WTC11 (cell line): ENCODE results near the gene SMAD6. TPM values are rescaled to one million over a fixed set of nuclear protein-coding genes. Genes with fewer than 3 reads are reported as not detected.

Experiments used
- ATAC-seq: fragments of 200-7000 bp; cut with Tn5 transposase; 2 replicates; pipeline ENCODE4 v1.10.0; 2021; ENCODE audit warnings: mild to moderate bottlenecking, moderate library complexity
- CTCF ChIA-PET: fragments of 300-600 bp; sonication (Branson Sonifier 250); formaldehyde crosslinking; loops from one replicate; lab custom pipeline; 2021; ENCODE audit warnings: antibody characterized with exemption; lab: Charles Lee
- POLR2A ChIA-PET: fragments of 350-600 bp; sonication (Branson Sonifier 250); formaldehyde crosslinking; loops from one replicate; lab custom pipeline; 2021; ENCODE audit warnings: antibody characterized with exemption; lab: Charles Lee
- DNase-seq: peaks from one replicate; pipeline ENCODE4 v3.0.0; 2021; ENCODE audit warnings: low spot score
- H3K27ac Mint-ChIP-seq: 2 replicates; pipeline ENCODE4 v1.8.0; 2021; ENCODE audit warnings: mixed read lengths
- H3K27me3 Mint-ChIP-seq: 2 replicates; pipeline ENCODE4 v1.8.0; 2021; ENCODE audit warnings: low read depth, mild to moderate bottlenecking, moderate library complexity, mixed read lengths
- H3K36me3 Mint-ChIP-seq: 2 replicates; pipeline ENCODE4 v1.8.0; 2021; ENCODE audit warnings: mixed read lengths
- H3K4me1 Mint-ChIP-seq: 2 replicates; pipeline ENCODE4 v1.8.0; 2022; ENCODE audit warnings: mixed read lengths
- H3K4me3 Mint-ChIP-seq: 2 replicates; pipeline ENCODE4 v1.8.0; 2021; ENCODE audit warnings: mild to moderate bottlenecking, moderate library complexity, mixed read lengths
- H3K9me3 Mint-ChIP-seq: 2 replicates; pipeline ENCODE4 v1.8.0; 2021; ENCODE audit warnings: mixed read lengths
- ATF6 ChIP-seq: sonication (generic); formaldehyde crosslinking; IDR thresholded peaks from 2 replicates; pipeline ENCODE4 v1.8.1; 2023; ENCODE audit warnings: mild to moderate bottlenecking, missing genetic modification reagents
- CREB1 ChIP-seq: sonication (generic); formaldehyde crosslinking; IDR thresholded peaks from 2 replicates; pipeline ENCODE4 v1.8.0; 2023; ENCODE audit warnings: mild to moderate bottlenecking, missing genetic modification reagents
- EMX1 ChIP-seq: fragments of 250-450 bp; sonication (Bioruptor Pico); IDR thresholded peaks from 2 replicates; pipeline ENCODE4 v1.8.0; 2021; ENCODE audit warnings: mild to moderate bottlenecking
- GTF2I ChIP-seq: fragments of 250-450 bp; sonication (Bioruptor Pico); conservative IDR thresholded peaks from 2 replicates; pipeline ENCODE4 v1.4.0; 2021; ENCODE audit warnings: mild to moderate bottlenecking
- JUN ChIP-seq: sonication (generic); formaldehyde crosslinking; IDR thresholded peaks from 2 replicates; pipeline ENCODE4 v1.8.0; 2023; ENCODE audit warnings: mild to moderate bottlenecking, missing genetic modification reagents
- MYBL2 ChIP-seq: sonication (generic); formaldehyde crosslinking; IDR thresholded peaks from 2 replicates; pipeline ENCODE4 v1.8.1; 2023; ENCODE audit warnings: mild to moderate bottlenecking, moderate library complexity, missing genetic modification reagents
- NR2C2 ChIP-seq: sonication (generic); formaldehyde crosslinking; IDR thresholded peaks from 2 replicates; pipeline ENCODE4 v1.8.0; 2022; ENCODE audit warnings: mild to moderate bottlenecking, missing genetic modification reagents
- RORB ChIP-seq: fragments of 250-450 bp; sonication (Bioruptor Pico); IDR thresholded peaks from 2 replicates; pipeline ENCODE4 v1.9.0; 2021; ENCODE audit warnings: mild to moderate bottlenecking
- USF2 ChIP-seq: sonication (generic); formaldehyde crosslinking; IDR thresholded peaks from 2 replicates; pipeline ENCODE4 v1.8.1; 2023; ENCODE audit warnings: mild to moderate bottlenecking, missing genetic modification reagents, moderate library complexity
- ZBTB43 ChIP-seq: sonication (generic); formaldehyde crosslinking; IDR thresholded peaks from 2 replicates; pipeline ENCODE4 v1.8.1; 2023; ENCODE audit warnings: mild to moderate bottlenecking, missing genetic modification reagents
- ZNF281 ChIP-seq: sonication (generic); formaldehyde crosslinking; IDR thresholded peaks from 2 replicates; pipeline ENCODE4 v1.8.0; 2023; ENCODE audit warnings: mild to moderate bottlenecking, missing genetic modification reagents
- ZNF317 ChIP-seq: sonication (generic); formaldehyde crosslinking; IDR thresholded peaks from 2 replicates; pipeline ENCODE4 v1.8.1; 2023; ENCODE audit warnings: low read depth, mild to moderate bottlenecking, moderate library complexity, missing genetic modification reagents, borderline replicate concordance
- ZNF396 ChIP-seq: fragments of 250-450 bp; sonication (Bioruptor Pico); IDR thresholded peaks from 2 replicates; pipeline ENCODE4 v1.8.0; 2021; ENCODE audit warnings: mild to moderate bottlenecking, moderate library complexity, borderline replicate concordance
- ZNF423 ChIP-seq: fragments of 250-450 bp; sonication (Bioruptor Pico); IDR thresholded peaks from 2 replicates; pipeline ENCODE4 v2.1.2; 2022; ENCODE audit warnings: mild to moderate bottlenecking, moderate library complexity
- total RNA-seq: library from RNA; stranded (reverse); gene quantifications from 3 replicates; pipeline ENCODE4 v1.2.3, GENCODE V29; 2021
- TF ChIP-seq, protein P1 (sequence below): sonication (generic); formaldehyde crosslinking; IDR thresholded peaks from 2 replicates; pipeline ENCODE4 v1.8.1; 2022; ENCODE audit warnings: low read depth, missing genetic modification reagents, borderline replicate concordance

Gene SMAD6
- total RNA-seq, 1 experiment from 2014 or later = 13.9 TPM

- Mint-ChIP-seq H3K4me3 (no peak overlapping the region), H3K27me3 (peaks cover 11% of the 10 kb centered on the region), H3K9me3 (peaks cover 2% of the 10 kb centered on the region; the same call in 1 of the 2 replicates), H3K4me1 (peaks cover 66% of the 10 kb centered on the region), H3K27ac (no peak overlapping the region), H3K36me3 (no peaks in the 10 kb centered on the region)
- CTCF ChIA-PET = interaction anchor here (0.5 to 1.7 kb wide), 4 partner anchors 8 to 41 kb away, joined by 3 to 9 read pairs (median 4); no protein-coding TSS in a partner anchor
- DNase-seq = no peak
- ATAC-seq = no peak
- POLR2A ChIA-PET = no interaction called here
- no peak for TF ChIP-seq MYBL2 (CRISPR knock-in tag)
- TF ChIP-seq, protein P1, sequence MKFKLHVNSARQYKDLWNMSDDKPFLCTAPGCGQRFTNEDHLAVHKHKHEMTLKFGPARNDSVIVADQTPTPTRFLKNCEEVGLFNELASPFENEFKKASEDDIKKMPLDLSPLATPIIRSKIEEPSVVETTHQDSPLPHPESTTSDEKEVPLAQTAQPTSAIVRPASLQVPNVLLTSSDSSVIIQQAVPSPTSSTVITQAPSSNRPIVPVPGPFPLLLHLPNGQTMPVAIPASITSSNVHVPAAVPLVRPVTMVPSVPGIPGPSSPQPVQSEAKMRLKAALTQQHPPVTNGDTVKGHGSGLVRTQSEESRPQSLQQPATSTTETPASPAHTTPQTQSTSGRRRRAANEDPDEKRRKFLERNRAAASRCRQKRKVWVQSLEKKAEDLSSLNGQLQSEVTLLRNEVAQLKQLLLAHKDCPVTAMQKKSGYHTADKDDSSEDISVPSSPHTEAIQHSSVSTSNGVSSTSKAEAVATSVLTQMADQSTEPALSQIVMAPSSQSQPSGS (CRISPR knock-in tag) = no peak
- TF ChIP-seq USF2 (CRISPR knock-in tag) = no peak
- TF ChIP-seq EMX1 (CRISPR knock-in tag) = no peak
- TF ChIP-seq JUN = no peak
Observed at GRCh38 chr15:66830358-66830757, 128.3 kb downstream of the SMAD6 start.

GRCh38 chr15:66830823-66831222 lies 128.8 kb downstream of the SMAD6 start:
- peaks cover 13% of the 10 kb centered on the region for H3K27me3 Mint-ChIP-seq
- CTCF ChIA-PET = interaction anchor here (0.5 to 1.7 kb wide), 3 partner anchors 14 to 23 kb away, joined by 4 to 9 read pairs (median 4); no protein-coding TSS in a partner anchor
- POLR2A ChIA-PET = no interaction called here
- peaks cover 6% of the 10 kb centered on the region; the same call in 1 of the 2 replicates for H3K9me3 Mint-ChIP-seq
- H3K27ac Mint-ChIP-seq = no peak overlapping the region; the same call in 1 of the 2 replicates
- H3K4me1 Mint-ChIP-seq = peaks cover 70% of the 10 kb centered on the region
- no peak for DNase-seq
- TF ChIP-seq CREB1 (CRISPR knock-in tag) (no peak), ZNF423 (CRISPR knock-in tag) (no peak), GTF2I (CRISPR knock-in tag) (no peak), ATF6 (CRISPR knock-in tag) (no peak), NR2C2 (CRISPR knock-in tag) (no peak), ZBTB43 (CRISPR knock-in tag) (no peak), ZNF281 (CRISPR knock-in tag) (no peak), RORB (CRISPR knock-in tag) (no peak), ZNF317 (no peak), ZNF396 (CRISPR knock-in tag) (no peak)
- no peaks in the 10 kb centered on the region for H3K36me3 Mint-ChIP-seq
- ATAC-seq = no peak
- no peak overlapping the region for H3K4me3 Mint-ChIP-seq
